Esophagus muscularis mucosa (tissue), 4 donors: ENCODE measurements around the gene TENM4. TPM values are rescaled to one million over a fixed set of nuclear protein-coding genes. Genes with fewer than 3 reads are reported as not detected.

ENCODE experiments used
- DNase-seq: peaks from one replicate; pipeline ENCODE4 v3.0.0-alpha.2; 2017; ENCODE audit errors: extremely low spot score
- H3K27ac ChIP-seq, 4 donors: fragments of 200-600 bp; sonication (generic); replicated peaks in 1 of 4; 1 replicate in 3 of 4; 2 replicates in 1 of 4; pipeline ENCODE4 v1.5.1; 2016 to 2019; ENCODE audit warnings: mild to moderate bottlenecking in 1 of 4
- H3K27me3 ChIP-seq, 4 donors: fragments of 200-600 bp; sonication (generic); one replicate each; pipeline versions ENCODE4 v1.5.1 to v1.6.0; 2016 to 2019
- H3K36me3 ChIP-seq, 4 donors: fragments of 200-600 bp; sonication (generic); one replicate each; pipeline ENCODE4 v1.5.1; 2016 to 2019
- H3K4me1 ChIP-seq, 4 donors: fragments of 200-600 bp; sonication (generic); one replicate each; pipeline ENCODE4 v1.5.1; 2016 to 2019
- H3K4me3 ChIP-seq, 4 donors: fragments of 200-600 bp; sonication (generic); 1 replicate in 2 of 4; 2 replicates in 2 of 4; pipeline ENCODE4 v1.5.1; 2016 to 2019; ENCODE audit warnings: mild to moderate bottlenecking in 4 of 4, moderate library complexity in 1 of 4
- H3K9me3 ChIP-seq, 4 donors: fragments of 200-600 bp; sonication (generic); 1 replicate in 3 of 4; 2 replicates in 1 of 4; pipeline ENCODE4 v1.5.1; 2016 to 2019
- EP300 ChIP-seq: sonication (generic); formaldehyde crosslinking; IDR thresholded peaks from one replicate; pipeline ENCODE4 v1.6.1; 2017; ENCODE audit warnings: antibody characterized with exemption
- POLR2A ChIP-seq: fragments of 450-650 bp; IDR thresholded peaks from one replicate; pipeline ENCODE4 v1.6.1; 2017; ENCODE audit warnings: antibody characterized with exemption, moderate library complexity, mild to moderate bottlenecking, low read depth
- POLR2AphosphoS5 ChIP-seq, 2 donors: sonication (generic); formaldehyde crosslinking; IDR thresholded peaks; one replicate each; pipeline ENCODE4 v1.6.1; 2017; ENCODE audit warnings: antibody characterized with exemption in 2 of 2
- WGBS: methylation state at CpG from one replicate; pipeline ENCODE4 v1.1.5; 2018; 5-methylcytosine and 5-hydroxymethylcytosine counted together
- intact Hi-C: fragments of 100-400 bp; cut with DNase I; formaldehyde crosslinking; loops from one replicate; pipeline ENCODE4 v1.15.1; 2023
- total RNA-seq, 4 donors: library from RNA; depleted of rRNA; stranded (reverse); fragments of >200 nt; gene quantifications; one replicate each; pipeline versions ENCODE4 v1.1.0 to v1.2.1, GENCODE V29; 2016
- TF ChIP-seq, protein P1 (sequence below), 3 experiments: fragments of 200-600 bp in 2 of 3; fragments of 450-650 bp in 1 of 3; sonication (generic) in 2 of 3; IDR thresholded peaks; one replicate each; pipeline ENCODE4 v1.5.1; 2017 to 2019; ENCODE audit warnings: antibody characterized with exemption in 3 of 3, mild to moderate bottlenecking in 2 of 3, moderate library complexity in 1 of 3

Gene TENM4
- total RNA-seq, 4 donors from 2014 or later, result 4.1 to 9.6 (median 8.0) TPM

DNA sequence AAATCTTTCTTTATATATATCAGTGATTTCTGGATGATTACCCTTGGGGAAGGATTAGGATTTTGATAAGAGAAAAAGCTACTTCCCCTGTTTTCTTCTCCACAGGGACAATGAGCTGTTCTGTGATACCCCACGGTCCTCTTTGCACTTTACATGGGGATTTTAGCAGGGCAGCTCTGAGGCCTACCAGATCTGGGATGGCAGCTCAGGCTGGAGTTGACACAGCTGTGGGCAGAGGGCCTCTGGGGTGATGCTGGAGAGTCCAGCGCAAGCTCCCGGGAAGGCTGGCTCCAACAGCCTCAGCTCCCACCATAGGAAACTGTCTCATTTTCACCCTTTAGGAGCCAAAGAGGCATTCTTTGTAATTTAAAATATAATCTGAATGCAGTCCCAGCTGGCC is 482.4 kb downstream of the TENM4 start:
- 97% methylated on average over 3 of the region's 3 CpGs for WGBS
- H3K4me3 ChIP-seq, result no peak overlapping the region
- no peaks in the 10 kb centered on the region for H3K9me3 ChIP-seq
- no peak for TF ChIP-seq POLR2A
- TF ChIP-seq, protein P1, sequence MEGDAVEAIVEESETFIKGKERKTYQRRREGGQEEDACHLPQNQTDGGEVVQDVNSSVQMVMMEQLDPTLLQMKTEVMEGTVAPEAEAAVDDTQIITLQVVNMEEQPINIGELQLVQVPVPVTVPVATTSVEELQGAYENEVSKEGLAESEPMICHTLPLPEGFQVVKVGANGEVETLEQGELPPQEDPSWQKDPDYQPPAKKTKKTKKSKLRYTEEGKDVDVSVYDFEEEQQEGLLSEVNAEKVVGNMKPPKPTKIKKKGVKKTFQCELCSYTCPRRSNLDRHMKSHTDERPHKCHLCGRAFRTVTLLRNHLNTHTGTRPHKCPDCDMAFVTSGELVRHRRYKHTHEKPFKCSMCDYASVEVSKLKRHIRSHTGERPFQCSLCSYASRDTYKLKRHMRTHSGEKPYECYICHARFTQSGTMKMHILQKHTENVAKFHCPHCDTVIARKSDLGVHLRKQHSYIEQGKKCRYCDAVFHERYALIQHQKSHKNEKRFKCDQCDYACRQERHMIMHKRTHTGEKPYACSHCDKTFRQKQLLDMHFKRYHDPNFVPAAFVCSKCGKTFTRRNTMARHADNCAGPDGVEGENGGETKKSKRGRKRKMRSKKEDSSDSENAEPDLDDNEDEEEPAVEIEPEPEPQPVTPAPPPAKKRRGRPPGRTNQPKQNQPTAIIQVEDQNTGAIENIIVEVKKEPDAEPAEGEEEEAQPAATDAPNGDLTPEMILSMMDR (IDR thresholded peaks at IDR 0.05), result no peak
- TF ChIP-seq POLR2AphosphoS5 (IDR thresholded peaks at IDR 0.05), result no peak
- no peak for TF ChIP-seq EP300
- peaks cover 9 to 17% (median 14%) of the 10 kb centered on the region in 4 donors for H3K4me1 ChIP-seq
- H3K27me3 ChIP-seq, result peaks cover 0 to 5% (median 0%) of the 10 kb centered on the region in 4 donors
- DNase-seq, result no peak
- H3K27ac ChIP-seq, result no peak overlapping the region
- intact Hi-C loops, result loop anchor here (10.0 kb wide), 1 partner anchor 164 kb away; no protein-coding TSS in a partner anchor
- no peaks in the 10 kb centered on the region for H3K36me3 ChIP-seq

DNA sequence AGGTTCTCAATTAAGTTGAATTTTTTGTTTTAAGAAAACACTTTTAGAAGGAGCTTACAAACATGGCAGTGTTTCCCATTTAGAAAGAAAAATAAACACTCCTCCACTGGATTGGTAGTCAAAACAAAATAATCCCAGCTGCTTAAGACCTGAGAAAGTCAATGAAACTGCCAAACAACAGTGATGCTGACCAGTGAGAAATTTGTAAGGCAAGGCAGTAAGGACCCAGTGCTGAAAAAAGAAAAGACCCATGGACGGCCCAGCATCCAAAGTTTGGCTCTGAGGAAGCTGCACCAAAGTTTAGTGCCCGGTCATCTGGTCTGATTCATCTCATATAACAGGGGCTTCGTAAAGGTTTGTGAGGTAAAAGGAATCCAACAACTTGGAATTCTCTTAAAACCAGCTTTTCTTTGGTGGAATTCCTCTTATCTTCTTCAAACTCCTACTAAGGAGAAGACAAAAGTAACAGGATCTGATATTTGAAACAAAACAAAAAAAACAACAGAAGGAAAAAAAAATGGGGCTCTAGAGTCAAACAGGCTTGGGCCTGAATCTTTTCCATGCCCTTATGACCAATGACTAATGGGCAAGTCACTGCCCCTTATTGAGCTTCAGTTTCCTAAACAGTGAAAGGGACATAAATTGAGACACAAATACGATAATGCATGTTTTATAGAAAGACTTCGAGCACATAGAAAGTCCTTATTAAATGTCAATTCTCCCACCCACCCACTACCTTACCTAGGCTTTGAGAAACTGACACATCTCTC is 483.2 kb downstream of the TENM4 start:
- H3K4me1 ChIP-seq, result peaks cover 10 to 16% (median 15%) of the 10 kb centered on the region in 4 donors
- no peak overlapping the region for H3K27ac ChIP-seq
- TF ChIP-seq, protein P1 (IDR thresholded peaks at IDR 0.05), result no peak
- TF ChIP-seq POLR2AphosphoS5 (IDR thresholded peaks at IDR 0.05) (no peak), POLR2A (no peak), EP300 (no peak)
- no peak for DNase-seq
- intact Hi-C loops, result loop anchor here (10.0 kb wide), 1 partner anchor 163 kb away; no protein-coding TSS in a partner anchor
- no peaks in the 10 kb centered on the region for H3K36me3 ChIP-seq
- H3K9me3 ChIP-seq, result no peaks in the 10 kb centered on the region
- peaks cover 0 to 5% (median 0%) of the 10 kb centered on the region in 4 donors for H3K27me3 ChIP-seq
- H3K4me3 ChIP-seq, result no peak overlapping the region
- 79% methylated on average over 5 of the region's 5 CpGs for WGBS

DNA sequence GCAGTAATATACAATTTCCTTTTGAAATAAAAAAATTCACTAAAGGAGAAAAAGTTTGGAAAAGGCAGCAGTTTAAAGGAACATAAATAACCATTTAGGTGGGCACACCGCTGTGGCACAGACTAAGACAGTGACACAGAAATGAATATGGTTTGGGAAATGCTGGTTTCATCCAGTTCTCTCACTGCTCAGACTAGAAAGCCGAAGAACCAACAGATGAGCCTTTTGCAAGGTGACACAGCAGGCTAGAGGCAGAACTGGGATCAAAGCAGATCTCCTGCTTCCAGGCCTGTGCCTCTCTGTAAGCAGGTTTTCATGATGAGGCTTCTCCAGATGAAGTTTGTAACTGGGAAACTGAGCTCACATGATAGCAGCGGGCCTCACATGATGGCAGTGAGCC is 486.1 kb downstream of the TENM4 start:
- H3K27ac ChIP-seq, result no peak overlapping the region
- DNase-seq, result no peak
- no peaks in the 10 kb centered on the region for H3K9me3 ChIP-seq
- H3K4me1 ChIP-seq, result peaks cover 0 to 5% (median 2%) of the 10 kb centered on the region in 4 donors
- 96% methylated on average over 3 of the region's 3 CpGs for WGBS
- H3K36me3 ChIP-seq, result no peaks in the 10 kb centered on the region
- H3K27me3 ChIP-seq, result no peaks in the 10 kb centered on the region
- no peak overlapping the region for H3K4me3 ChIP-seq
- intact Hi-C loops, result loop anchor here (10.0 kb wide), 1 partner anchor 160 kb away; no protein-coding TSS in a partner anchor
- TF ChIP-seq, protein P1 (IDR thresholded peaks at IDR 0.05), result no peak
- TF ChIP-seq POLR2A (no peak), EP300 (no peak), POLR2AphosphoS5 (IDR thresholded peaks at IDR 0.05) (no peak)

DNA sequence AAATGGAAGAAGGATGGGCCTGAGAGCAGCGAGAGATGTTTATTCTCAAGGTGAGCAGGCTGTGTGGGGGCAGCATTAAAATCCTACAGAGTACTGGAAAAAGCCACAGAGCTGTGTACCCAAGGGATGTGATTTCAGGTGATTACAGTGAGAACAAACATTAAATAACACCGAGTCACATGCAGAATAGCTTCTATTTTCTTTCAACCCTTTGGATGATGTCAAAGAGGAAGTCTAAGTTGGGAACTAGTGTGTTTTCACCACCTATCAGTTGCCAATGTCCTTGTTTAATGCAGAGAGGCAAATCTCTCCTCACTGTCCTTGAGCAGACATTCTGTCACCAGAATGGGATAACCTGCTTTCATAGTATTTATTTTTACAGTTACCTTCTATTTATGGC is 486.6 kb downstream of the TENM4 start:
- WGBS, result 74% methylated on average over 2 of the region's 2 CpGs
- intact Hi-C loops, result loop anchor here (10.0 kb wide), 1 partner anchor 159 kb away; no protein-coding TSS in a partner anchor
- no peak for TF ChIP-seq POLR2AphosphoS5 (IDR thresholded peaks at IDR 0.05)
- TF ChIP-seq, protein P1 (IDR thresholded peaks at IDR 0.05), result no peak
- no peak for TF ChIP-seq POLR2A
- no peak for TF ChIP-seq EP300

More for the DNA sequence above, 486.6 kb downstream of the TENM4 start:
- H3K4me3 ChIP-seq, result no peak overlapping the region
- no peaks in the 10 kb centered on the region for H3K9me3 ChIP-seq
- no peaks in the 10 kb centered on the region for H3K36me3 ChIP-seq
- H3K4me1 ChIP-seq, result peaks cover 0 to 5% (median 2%) of the 10 kb centered on the region in 4 donors
- no peak overlapping the region for H3K27ac ChIP-seq
- no peaks in the 10 kb centered on the region for H3K27me3 ChIP-seq
- no peak for DNase-seq
